GM18868 (cell line): Measurements from ENCODE around the gene HES3.

Source experiments
- ATAC-seq: cut with Tn5 transposase; IDR thresholded peaks from one replicate; pipeline ENCODE4 v1.9.1; 2021; ENCODE audit warnings: mild to moderate bottlenecking, moderate library complexity; ENCODE audit not compliant: unreplicated experiment

The HES3 gene

DNA sequence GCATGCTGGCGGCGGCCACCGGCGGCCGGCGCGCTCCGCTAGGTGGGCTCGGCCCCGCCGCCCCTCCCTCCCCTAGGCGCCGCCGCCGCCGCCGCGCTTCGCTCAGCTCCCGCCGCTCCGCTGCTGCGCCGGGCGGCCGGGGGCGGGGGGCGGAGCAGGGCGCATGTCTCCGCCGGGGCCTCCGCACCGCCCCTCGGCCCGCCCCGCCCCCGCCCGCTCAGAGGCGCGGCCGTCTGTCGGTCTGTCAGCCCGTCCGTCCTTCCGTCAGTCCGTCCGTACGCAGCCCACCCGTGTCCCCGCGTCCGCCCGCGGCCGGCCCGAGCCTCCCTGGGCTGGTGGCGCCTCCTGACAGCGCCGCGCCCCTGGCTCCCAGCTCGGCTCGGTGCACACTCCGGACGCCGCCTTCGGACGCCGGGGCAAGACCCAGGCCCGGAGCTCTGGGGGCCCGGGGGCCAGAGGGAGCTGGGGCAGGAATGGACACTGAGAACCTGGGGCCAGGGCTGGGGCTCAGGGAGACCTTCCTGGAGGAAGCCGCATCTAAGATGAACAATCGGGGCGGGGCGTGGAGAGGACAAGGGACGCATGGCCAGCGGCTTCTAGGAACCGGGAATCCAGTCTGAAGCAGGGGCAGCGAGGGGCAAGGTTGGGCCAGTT lies 17.1 kb downstream of the HES3 start, which contains the start of gene GPR153:
Gene GPR153 (minus strand): TSS at position 138 of the 654 bp plus-strand sequence. CDS start 6,193 bp downstream, outside the sequence.
- ATAC-seq = peak; percentile 62

DNA sequence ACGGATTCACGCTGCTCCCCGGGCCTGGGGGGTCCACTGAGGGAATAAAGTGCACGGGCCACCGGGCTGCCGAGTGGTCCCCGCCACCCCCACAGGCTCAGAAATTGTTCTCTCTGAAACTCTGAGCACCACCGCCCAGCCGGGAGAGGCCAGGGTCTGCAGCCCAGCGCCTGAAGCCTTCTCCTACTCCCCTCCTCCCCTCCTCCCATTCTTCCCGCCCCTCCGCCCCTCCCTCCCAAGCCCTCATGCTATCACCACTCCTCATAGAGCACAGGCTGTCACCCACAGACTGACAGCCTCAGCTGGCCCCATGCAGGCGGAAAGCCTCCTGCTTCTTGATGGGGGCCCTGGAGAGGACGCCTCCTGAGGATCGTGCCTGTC lies 17.6 kb downstream of the HES3 start:
- no peak for ATAC-seq

DNA sequence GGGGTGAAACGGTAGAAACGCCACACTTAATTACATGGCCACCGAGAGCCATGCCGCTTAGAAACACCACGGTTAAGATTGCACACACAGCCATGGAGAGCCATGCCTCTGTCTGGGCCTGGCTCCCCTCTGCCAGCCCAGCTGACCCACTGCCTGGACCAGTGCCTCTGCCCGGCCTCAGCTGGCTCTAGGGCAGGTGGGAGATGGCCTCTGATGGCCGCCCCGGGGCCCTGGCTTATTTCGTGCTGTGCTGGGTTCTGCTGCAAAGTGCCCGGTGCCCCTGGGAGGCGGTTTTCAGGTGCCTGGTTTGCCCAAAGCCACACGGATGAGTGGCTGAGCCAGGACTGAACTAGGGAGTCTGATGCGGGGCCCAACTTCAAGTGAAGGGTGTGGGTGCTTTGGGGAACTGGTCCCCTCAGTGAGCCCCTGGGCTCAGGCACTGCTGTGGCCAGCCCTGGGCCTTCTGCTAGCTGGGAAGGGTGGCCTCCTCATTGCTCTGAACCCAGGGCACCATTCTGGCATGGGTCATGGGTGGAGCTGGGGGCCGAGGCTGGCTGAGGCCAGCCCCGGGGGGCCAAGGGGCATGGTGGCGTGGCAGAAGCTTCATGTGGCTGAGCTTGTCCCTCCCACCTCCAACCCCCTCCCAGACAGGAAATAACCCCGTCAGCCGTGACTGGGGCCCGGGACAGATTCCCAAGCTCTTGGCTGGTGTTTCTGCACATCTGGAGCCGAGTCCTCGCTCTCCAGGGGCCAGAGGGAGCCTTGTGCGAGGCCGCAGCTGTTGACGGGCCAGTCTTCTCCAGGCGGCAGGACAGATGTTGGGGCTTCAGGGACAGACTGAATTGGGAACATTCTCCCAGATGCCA lies 18.8 kb downstream of the HES3 start:
- ATAC-seq = no peak

DNA sequence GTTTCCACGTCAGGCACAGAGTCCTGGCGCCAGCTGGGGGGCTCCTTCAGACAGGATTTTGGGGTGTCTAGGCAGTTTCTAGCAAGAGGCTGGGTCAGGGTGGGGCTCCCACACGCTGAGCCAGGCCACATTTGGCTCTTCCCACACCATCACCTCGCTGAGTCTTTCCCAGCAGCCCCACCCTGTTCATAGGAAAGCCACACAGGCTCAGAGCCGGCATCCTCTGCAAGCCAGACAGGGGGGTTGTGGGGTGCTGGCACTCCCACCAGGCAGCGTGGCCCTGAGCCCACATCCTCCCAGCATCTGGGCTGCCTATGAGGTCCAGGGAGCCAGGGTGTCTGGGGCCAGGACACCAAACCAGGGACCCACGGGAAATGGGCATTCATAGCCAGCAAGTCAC lies 19.7 kb downstream of the HES3 start:
- ATAC-seq = no peak

DNA sequence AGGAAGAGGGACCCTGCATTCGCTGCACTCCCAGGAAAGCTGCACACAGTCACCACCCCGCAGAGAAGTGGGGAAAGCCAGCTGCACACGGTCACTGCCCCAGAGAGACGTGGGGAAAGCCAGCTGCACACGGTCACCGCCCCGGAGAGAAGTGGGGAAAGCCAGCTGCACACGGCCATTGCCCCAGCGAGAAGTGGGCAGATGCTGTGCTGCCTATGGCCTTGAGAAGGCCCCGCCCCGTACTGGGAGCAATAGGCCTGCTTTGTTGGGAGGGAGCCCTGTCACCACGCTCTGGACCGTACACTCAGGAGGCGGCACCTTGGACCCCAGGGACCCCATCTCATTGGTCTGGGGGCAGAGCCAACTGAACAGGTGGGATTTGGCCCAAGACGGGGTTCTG lies 21.2 kb downstream of the HES3 start:
- no peak for ATAC-seq

DNA sequence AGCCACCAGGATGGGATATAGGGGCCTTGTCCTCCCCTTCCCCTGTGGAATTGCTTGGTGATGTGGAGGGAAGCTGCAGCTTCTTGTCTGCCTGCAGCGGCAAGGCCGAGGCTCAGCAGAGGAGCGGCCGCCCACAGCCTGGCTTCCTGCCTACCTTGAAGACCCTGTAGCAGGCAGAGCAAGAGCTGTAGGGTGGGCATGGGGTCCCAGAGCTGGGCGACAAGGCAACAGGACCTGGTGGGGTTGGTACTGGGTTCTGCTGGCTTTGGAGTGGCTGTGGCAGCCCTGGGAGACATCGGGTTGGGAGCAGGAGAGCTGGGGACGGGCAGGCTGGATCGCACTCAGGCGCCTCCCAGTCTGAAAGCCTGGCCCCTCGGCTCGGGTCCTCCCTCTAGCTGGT lies 22.7 kb downstream of the HES3 start:
- ATAC-seq = no peak

DNA sequence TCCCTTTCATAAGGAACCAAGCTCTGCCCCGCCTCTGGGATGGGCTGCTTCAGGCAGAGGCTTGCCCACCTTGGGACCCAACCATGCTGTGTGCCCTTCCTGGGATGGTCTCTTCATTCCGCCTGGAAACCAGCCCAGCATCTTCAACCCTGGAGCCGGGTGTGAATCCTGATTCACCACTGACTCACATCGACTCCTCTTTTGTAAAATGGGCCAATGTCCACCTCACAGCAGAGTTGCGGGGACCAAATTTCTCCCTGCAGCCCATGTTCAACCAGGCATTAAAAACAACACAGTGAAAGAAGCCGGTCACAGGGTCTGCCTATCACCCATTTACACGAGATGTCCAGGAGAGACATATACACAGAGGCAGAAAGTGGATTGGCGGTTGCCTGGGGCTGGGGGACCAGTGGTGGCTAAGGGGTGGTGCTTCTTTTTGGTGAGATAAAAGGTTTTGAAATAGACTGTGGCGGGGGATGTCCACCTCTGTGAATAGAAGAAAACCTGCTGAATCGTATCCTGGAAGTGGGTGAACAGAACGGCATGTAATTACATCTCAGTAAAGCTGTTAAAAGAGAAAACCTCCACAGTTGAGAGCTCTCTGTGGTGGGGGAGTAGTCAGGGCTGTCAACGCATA lies 23.8 kb downstream of the HES3 start:
- ATAC-seq = no peak

DNA sequence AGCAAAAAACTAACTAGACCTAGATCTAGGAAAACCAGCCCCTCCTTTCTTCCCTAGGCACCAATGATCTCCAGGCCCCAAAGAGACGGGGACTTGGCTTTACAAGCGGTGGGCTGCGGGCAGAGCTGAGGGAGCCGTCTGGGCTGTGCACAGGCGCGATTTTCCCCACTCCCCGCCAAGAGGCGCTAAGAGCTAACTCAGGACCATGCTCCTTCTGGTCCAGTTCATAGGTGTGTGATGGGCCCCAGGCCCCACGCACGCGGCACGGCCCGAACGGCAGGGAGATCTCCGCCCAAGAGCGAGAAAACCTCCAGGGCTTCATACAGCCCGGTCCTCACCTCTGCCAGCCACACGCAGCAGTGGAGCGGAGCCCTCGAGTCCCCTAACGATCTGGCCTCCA lies 24.4 kb downstream of the HES3 start:
- ATAC-seq = no peak

DNA sequence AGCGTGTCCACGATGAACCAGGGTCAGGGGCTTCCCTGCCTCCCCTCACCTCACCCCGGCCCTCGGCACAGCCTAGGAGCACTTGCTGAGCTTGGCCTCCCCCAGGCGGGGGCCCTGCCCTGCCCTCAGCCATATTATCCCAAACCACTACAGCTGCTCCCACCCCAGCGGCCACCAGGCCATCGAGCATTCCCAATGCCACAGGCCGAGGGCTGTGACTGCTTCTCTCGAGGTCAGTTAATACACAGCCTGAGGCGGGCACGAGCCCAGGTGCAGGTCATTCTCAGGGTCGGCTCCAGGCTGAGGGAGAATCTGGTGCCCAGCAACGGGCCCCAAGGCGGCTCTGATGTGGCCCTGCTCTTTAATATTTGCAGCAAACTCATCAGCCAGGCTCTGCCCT lies 25.3 kb downstream of the HES3 start:
- no peak for ATAC-seq

DNA sequence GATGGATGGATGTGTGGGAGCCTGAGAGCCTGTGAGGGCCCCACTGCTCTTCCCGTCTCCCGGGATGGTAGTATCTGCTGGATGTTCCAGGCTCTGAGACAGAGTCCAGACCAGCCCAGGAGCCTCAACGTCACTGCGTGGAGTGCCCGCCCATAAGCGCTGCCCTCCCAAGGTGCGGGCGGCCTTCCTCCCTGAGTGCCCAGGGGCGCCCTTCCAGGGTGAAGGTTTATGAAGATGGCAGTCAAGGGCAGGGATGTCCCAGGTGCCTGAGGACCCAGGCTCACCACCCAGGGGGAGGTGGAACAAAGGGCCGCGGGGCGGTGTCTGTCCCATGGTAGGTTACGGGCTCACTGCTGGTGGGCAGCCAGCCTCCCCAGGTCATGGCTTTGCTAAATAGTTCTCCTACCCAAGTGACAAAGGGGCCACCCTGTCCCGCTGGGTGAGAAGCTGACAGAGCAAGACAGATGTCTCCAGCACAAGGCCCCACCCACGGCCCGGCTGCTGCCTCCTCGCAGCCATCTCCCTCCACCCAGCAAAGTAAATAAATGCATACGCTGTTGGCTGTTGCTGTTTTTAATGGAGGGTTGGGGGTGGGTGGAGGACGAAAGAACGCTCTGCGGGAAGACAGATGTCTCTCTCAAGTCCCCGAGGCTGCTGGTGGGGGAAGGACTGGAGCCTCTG lies 25.9 kb downstream of the HES3 start:
- no peak for ATAC-seq

DNA sequence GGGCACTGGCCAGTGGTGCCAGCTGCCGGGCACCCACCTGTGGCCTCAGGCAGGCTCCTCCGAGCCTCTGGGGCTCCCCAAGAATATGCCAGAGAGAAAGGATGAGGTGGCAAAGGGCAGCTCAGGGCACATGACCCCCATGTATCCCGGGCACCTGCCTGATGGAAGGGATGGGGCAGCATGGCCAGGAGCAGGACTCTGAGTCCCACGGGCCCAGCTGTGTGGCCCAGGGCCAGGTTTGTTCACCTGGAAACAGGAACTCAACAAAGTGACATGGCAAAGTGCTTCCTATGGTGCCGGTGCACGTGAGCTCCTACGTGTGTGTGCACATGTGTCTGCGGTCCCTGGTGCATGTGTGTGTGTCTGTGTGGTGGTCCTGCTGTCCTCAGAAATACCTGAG lies 26.4 kb downstream of the HES3 start:
- no peak for ATAC-seq

DNA sequence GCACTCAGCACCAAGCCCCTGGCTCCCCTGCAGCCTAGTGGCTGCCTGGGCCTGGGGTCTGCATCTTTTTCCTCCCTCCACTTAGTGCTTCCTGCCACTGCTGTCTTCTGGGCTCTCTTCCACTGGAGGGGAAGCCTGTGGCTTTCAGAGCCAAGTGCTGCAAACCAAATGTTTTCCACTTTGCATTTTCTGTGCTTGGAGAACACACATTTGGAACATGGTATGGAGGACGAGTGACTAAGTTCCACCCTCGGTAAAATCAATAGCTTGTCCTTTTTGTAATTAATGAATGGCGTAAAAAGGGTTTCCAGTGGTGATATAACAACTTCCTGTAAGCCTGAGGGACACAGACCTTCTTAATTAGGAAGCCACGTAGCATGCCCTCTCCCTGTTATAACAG lies 27.0 kb downstream of the HES3 start:
- ATAC-seq = no peak

DNA sequence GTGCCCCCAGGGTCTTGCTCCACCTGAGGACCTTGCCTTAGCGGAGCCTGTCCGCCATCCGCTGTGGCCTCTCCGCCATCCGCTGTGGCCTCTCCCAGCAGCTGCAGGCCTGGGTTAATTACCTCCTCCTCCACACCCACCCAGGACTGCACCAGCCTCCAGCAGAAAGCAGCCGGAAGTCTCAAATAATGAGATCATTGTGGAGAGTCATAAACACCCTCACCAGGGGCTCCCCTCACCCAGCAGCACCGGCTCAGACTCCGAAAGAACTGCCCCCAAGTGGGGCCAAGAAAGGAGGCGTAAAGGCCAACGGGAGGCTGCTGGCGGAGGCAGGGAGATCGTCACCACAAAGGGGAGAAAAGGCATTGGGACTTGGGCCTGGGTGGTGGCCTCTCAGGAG lies 27.6 kb downstream of the HES3 start:
- ATAC-seq = no peak

DNA sequence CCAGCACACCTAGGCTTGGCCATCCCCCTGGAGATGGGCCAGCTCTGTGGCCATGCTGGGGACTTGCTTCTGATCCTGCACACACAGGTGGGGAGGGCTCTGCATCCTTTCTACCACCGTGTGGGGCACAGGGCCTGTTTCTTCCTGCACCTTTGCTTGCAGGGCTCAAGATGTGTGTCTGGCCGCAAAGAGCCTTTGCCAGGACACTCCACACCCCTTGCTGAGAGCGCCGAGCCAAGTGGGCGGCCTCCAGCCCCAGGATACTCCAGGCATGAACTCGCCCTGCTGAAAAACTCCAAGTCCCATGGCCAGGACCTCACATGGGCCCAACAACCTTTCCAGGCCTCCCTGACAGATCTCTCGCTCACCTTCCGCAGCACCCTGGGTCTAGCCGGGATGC lies 28.5 kb downstream of the HES3 start:
- no peak for ATAC-seq

DNA sequence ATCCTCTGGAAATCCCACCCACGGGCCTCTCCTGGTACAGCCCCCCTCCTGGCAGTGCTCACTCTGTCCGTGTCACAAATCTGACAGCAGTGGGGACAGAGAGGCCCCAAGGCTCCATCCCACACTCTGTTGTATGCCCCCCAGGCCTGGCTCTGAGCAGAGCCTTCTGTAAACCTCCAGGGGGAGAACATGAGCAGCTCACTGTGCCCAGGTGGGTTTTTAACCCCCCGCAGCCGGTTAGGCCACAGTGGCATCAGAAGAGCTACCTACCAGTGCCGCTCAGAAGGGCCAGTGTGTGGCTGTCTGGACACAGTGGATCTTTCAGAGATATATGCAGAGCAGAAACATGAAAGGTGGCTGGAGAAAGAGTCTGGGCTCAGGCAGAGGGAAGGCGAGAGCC lies 28.9 kb downstream of the HES3 start:
- no peak for ATAC-seq

DNA sequence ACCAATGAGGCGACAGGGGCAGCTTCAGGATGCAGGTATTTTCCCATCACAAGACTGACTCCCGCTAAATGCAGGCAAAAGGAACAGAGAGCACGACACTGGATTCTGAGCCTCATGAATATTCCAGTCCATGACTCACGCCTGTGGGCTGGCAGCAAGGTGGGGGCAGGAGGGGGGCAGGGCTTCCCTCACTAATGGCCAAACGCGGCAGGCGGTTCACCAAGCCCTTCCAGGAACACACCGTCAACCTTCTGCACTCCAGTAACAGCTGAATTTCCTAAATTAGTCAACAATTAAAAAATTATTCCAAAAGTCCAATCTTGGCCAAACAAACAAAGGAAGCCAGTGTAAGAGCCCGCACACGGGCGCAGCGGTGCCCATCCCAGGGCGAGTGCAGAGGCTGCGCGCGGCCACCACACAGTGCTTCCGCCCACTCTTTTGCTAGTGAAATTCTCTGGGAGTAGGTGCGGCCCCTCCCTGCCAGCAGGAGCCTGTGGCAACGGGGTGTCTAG lies 29.5 kb downstream of the HES3 start:
- ATAC-seq = no peak

DNA sequence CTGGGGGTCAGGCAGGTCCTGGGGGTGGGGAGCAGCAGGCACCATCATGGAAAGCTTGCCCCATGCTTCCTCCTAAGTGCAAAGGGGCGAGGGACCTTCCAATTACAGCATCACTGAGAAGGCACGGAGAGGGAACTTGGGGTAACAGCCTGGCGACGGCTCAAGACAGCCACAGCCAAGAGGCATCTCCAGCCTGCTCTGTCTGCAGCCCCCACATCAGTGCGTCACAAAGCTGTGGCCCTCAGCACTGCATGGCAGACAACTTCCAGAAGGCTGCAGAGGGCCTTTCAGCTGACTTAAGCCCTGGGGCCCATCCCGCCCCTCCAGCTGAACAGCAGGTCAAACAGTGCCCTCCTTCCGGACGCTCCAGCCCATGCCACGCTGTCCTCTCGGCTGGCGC lies 30.1 kb downstream of the HES3 start:
- ATAC-seq = no peak

DNA sequence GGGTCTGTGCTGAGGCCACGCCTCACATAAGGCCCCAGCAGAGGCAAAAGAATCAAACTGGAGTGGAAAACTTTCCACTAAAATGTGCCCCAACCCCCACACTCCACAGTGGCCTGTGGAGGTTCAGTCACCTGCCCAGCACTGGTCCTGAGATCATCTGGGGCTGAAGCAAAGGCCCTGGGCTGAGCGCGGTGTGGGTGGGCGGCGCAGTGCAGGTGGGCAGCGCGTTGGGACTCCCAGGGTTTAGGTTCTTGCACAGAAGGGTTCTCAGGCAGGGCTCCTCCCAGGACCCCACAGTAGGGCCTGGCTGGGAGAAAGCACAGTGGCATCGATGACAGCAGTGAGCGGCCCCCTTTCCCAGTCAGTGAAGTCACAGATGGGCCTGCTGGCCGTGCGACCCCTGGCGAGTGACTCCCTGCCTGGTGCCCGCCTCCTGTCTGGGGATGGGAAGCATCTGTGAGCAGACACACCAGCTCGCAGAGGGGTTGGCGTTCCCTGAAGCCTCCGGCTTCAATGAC lies 30.7 kb downstream of the HES3 start:
- no peak for ATAC-seq

DNA sequence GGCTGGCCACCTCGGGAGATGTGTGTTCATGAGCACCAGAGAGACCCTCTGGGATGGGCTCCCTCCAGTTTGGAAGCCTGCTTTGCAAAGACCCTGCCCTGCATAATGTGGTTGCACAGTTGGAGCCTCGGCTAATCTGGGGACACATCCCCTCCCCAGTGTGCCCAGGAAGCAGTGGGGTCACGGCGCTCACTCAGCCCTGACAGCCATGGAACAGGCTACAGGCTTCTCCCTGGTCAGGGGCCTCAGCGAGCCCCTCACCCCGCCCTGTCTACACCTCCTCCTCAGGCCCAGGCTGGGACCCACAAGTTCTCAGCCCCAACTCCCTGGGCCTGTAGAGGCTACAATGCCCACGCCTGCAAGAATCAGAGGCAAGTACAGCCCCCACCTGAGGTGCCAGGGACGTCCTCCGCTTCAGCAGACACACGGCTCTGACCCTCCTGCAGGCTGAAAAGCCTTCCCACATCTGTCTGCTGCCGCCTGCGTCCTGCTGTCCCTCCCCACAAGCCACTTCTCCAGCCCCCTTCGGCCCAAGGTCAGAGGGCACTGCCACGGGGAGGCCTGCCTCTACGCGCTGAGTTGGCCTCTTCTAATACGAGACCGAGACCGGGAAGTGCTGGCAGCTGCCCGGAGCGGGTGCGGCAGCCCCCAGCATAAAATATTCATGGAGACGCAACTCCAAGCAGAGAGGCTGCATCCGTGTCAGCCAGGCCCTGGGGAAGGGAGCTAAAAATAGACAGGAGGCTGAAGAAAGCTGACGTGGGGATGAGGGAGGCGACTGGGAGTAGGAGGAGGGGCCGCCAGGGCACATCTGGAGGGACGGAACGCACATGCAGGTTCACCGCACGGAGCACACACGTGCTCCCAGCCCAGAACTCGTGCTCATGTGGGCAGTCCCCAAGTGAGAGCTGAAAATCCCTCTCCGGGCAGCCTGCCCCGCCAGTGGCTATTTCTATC lies 32.1 kb downstream of the HES3 start:
- no peak for ATAC-seq
